ENCODE results near the gene MAGI2.

DNA sequence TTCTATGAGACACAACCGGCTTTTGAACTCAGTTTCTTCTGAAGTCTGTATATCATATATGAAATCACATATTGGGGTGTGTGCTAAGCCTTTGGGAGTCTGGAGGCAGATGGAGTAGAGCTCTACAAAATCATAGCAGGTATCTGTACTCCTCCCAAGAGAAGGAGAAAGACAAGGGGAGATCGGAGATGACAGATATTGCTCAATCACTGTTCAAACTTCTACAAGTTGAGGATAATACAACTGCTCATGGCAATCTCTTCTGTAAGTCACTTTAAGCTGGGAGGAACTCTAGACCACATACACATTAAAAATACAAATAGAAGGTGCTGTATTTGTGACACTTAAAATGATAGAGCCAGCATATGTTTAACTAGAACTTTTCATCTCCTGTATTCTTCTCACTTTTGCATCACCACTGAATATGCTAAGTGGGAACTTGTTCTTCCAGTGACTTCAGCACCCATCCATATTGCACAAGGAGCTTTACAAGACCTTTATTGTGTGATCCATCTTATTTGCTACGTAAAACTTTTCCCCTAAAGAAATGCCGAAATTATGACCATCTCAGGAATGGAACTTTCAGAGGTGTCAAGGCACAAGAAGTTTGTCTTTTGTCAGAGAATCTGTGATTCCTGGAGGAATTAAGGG, 1273.5 kb downstream of the MAGI2 start:
- TF ChIP-seq EZH2 (IDR thresholded peaks at IDR 0.05; ENCODE audit: insufficient read depth, poor library complexity, severe bottlenecking), result no peak
- no peak for TF ChIP-seq EZH2phosphoT487 (IDR thresholded peaks at IDR 0.05; ENCODE audit: insufficient read depth, low read depth)
